ENCODE data around the gene TWNK.

Gene TWNK

GRCh38 chr10:100998183-100998990 lies 11.0 kb downstream of the TWNK start:
- DNase-seq, result peak in 1 of 2 experiments; percentile 44

DNA sequence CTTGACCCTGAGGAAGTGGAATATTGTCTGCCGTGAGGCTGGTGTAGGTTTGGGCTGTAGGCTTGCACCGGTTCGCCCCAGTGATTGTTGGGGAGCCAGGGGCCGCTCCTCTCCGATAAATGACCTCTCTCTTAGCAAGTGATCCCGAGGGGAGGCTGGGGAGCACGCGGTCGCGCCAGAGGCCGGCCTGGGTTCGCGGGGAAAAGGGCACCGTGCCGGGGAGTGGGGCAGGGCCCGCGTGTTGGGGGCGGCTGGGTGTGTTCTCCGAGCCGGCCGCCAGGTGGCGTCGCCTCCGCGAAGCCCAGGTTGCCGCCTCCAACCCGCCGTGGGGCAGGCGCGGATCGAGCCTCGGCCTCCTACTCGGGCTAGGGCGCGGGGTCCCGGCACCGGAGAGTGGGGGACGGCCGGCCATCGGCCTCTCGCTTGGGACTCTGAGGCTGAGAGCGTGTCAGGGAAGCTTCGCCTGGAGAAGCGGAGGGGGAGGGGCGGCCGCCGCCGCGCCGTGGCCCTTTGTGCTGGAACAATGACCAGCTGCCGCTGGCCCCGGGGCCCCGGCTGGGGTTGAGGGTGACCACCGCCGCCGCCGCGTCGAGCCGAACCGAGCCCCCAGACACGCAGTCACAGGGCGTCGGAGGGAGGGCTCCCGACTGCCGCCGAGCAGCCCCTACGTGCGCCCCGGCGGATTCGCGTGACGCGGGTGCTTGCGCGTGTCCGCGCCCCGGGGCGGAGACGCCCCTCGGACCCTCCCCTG lies 11.8 kb downstream of the TWNK start:
- peak in 1 of 2 experiments; percentile 43 for DNase-seq

DNA sequence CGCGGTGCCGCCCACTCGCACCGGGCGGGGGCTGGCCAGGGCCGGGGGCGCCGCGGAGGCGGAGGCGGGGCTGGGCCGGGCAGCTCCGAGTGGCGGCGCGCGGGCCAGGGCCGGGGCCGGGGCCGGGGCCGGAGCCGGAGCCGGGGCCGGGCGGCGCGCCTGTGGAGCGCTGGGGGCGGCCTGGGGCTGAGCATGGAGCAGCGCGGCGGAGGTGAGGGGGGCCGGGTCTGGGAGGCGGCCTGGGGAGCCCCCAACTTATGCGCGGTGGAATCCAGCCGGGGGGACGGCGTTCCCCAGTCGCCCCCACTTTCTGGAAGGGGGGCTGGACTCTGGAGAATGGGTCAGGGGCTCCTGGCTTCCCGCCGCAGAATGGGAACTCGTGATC lies 12.4 kb downstream of the TWNK start, which contains the start of gene LZTS2:
Gene LZTS2, plus strand, starts transcription at position 67 of the 385 bp plus-strand sequence. CDS start 2,731 bp downstream, outside the sequence.
- DNase-seq, result no peak

GRCh38 chr10:101000127-101000914 lies 13.0 kb downstream of the TWNK start:
- no peak for DNase-seq

DNA sequence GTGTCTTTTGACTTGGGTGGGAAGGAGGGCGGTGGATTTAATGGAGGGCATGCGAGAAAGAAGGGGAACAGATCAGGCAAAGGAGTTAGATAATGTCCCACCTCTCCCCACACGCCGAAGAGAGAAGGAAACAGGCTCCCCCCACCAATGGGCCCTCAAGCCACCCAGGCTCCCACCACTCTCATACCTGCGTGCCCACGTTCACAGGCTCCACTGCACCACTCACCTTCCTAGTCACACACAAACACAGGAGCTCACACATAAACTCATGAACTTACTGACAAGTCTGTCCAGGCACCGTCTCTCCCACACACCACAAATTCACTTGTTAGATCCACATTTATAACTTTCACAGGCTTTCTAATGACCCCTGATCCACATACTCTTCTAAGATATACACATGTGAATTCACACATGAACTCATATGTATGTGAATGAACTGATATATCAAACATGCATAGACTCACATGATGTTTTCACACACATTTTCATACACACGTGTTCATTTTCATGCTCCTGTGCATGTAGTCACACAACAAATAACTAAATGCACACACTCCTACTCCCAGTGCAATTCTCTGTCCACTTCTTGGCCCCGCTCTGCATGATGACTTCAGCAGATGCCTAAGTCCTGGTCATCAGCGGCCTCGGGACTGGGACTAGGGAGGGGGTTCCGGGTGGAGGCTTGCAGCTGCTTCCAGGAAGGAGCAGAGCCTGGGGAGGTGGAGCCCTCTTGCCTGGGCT lies 13.7 kb downstream of the TWNK start:
- DNase-seq, result no peak

DNA sequence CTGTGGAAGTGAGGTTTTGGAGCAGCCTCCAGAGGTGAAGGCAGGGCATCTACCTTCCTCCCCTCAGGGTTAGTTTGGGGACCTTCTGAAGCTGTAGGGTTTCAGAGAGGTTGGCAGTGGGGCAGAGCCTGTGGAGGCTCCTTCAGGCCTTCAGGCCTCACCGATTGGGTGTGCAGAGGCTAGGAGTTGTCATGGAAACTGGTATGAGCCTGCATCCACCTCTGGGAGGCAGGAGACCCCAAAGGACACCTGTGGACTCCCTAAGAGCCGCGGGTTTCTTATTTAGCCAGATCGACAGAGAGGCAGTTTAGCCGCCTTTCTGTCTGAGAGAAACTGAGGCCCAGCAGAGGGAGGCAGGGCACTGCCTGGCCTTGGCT lies 14.3 kb downstream of the TWNK start:
- no peak for DNase-seq

GRCh38 chr10:101002456-101002855 lies 15.1 kb downstream of the TWNK start:
- DNase-seq, result no peak

GRCh38 chr10:101003639-101004206 lies 16.4 kb downstream of the TWNK start:
- DNase-seq, result no peak

GRCh38 chr10:101005361-101005760 lies 18.0 kb downstream of the TWNK start:
- DNase-seq, result no peak

DNA sequence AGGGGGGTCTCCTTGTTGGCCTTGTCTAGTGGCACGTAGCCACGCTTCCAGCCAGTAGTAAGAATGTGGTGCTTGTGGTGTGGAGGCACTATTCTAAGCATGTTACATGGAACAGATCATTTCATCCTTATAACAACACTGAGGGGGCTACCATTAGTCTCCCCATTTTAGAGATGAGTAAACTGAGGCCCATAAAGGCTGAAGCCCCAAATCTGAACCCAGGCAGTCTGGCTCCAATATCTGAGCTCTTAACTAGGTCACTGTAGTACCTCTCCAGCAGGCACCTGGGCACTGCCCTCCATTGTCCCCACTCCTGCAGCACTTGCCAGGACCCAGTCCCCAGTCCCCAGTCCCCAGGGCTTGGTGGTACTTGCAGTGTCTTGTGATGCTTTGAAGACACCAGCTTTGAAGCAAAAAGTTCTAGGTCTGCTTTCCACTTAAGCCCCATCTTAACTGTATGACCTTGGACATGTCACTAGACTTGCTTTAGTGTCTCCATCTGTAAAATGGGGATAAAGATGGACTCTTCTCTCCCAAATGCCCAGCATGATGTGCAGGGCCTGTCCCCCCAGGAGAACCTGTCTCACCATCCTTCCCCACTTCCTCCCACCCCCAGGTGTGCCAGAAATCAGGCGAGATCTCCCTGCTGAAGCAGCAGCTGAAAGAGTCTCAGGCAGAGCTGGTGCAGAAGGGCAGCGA lies 18.7 kb downstream of the TWNK start:
- no peak for DNase-seq

DNA sequence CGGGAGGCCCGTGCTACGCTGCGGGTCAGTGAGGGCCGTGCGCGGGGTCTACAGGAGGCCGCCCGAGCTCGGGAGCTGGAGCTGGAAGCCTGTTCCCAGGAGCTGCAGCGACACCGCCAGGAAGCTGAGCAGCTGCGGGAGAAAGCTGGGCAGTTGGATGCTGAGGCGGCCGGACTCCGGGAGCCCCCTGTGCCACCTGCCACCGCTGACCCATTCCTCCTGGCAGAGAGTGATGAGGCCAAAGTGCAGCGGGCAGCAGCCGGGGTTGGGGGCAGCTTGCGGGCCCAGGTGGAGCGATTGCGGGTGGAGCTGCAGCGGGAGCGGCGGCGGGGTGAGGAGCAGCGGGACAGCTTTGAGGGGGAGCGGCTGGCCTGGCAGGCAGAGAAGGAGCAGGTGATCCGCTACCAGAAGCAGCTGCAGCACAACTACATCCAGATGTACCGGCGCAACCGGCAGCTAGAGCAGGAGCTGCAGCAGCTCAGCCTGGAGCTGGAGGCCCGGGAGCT lies 19.3 kb downstream of the TWNK start:
- DNase-seq, result no peak

DNA sequence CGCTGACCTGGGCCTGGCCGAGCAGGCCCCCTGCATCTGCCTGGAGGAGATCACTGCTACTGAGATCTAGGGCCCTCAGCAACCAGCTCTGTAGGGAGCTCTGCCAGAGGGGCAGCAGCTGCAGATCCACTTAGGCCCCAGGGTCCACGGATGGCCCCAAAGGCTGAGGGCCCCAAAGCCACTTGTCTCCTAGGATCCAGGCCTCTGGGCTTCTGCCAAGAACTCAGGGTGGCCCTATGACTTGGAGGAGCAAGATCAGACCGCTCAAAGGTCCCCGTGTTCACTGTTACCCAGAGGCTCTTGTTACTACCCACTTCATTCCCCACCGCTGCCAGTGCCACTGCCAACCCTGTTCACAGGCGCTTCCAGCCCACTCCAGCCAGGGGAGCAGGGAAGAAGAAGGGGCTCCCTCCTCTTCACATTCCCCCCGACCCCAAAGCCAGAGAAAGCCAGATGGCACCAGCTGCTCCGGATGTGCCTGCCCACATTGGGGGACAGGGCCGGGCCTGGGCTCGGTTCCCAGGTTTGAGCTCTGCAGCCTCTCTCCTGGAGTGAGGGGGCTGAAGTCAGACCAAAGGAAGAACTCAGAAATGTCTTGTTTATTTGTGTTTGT lies 19.9 kb downstream of the TWNK start:
- DNase-seq, result no peak

DNA sequence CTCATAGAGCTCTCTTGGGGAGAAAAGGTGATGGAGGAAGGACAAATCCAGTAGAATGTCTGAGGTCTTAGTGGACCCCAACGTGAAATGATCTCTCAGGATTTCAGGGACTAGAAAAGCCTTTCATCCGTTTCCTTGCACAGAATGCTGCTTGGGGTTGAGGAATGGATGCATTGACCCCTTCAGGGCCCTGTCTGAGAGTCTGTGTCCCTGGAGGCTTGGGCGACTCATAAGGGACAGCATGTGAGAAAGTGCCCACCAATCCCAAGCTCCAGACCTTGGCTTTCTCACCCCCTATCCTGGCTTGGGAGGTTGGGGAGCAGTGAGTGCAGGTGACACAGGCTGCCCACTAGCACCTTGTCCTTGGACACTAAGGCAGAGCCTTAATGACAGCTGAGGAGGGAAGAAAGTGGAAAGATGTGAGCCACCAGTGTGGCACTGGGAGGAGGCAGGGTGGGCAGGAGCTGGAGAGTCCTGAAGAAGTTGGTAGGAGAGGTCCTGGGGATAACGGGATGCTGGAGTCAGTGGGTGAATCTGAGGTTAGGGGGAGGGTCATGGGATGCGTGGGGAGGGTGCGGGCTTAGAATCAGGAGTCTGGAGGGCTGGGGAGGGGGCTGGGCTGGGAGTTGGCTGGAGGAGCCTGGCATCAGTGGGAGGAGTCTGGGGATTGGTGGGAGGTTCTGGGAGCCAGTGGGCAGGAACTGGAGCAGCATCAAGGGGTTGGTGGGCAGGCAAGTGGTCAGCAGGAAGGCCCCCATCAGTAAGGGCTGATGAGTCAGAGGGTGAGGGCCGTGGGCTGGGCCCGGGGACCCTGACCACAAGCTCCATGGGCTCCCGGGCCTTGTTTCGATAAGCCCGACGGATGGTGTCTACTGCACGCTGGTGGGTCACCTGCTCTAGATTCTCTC lies 20.8 kb downstream of the TWNK start:
- DNase-seq, result no peak

- no peak for DNase-seq
Measured at GRCh38 chr10:101008823-101009423, 21.6 kb downstream of the TWNK start.

DNA sequence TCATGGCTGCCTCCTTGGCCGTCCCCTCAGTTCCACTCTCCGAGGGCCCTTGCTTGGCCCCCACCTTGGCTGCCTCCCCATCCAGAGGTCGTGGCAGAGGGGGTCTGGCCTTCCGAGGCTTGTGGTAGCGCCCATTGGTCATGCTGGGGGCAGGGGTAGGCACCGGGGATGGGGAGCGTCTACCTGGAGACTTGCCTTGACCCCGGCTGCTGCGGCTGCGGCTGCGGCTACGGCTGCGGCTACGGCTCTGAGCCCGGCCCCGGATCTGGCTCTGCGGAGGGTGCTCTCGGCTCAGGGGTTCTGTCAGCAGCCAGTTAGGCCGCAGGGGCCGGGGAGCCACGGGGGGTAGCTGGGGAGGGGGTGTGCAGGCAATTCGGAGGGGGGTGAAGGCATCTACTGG lies 23.0 kb downstream of the TWNK start:
- DNase-seq, result no peak

DNA sequence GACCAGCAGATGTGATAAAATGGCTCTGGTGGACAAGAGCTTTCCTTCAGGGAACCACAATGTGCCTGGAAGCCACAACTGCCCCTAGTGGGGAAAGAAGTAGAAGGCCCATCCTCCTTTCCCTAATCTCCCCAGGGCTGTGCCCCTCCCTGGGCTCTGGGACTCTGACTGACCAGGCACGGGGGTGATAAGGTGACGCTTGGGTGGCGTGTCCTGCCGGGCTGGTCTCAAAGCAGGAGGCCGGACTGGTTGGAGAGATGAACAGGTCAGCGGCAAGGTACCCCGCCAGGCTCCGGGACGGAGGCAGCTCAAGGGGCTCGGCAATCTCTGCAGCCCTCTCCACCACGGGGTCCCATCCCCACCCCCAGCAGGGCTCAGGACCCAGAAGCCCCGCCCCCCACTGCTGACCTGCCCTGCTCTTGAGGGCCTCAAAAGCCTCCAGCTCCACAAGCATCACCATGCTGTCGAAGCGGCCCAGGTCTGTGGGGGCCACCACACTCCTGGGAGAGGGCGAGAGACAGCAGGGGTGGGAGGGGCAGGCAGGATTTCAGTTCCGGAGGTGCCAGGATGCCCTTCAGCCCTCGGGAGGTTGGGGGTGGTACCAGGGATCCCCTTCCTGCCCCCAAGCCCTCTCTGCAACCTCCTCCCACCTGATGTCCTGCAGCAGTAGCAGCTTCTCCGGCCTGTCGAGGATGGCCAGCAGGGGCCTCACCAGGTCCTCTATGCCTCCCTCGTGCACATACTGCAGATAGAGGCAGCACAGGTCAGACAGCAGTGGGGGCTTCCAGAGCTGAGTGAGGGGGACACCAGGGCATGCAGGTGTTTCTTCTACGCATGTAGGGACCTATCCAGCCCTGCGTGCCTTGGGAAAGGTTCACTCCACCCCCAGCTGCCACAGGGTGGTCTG lies 24.4 kb downstream of the TWNK start:
- peak in 1 of 2 experiments; percentile 15 for DNase-seq

- DNase-seq, result peak; percentile 59 to 86
Measured at GRCh38 chr10:101012525-101013364, 25.4 kb downstream of the TWNK start.

All from SW 1271 (cell line).